Right hindlimb (tissue), 1 donor: ENCODE measurements around the gene STRADB.
A peak's percentile ranks its signal among the peaks of the same experiment; 100 is the strongest.
"Not testable (repeated sequence)": the region's sequence is repeated elsewhere in the genome, so short reads cannot be mapped to it uniquely, and the experiment has no call there.

ENCODE experiments used
- DNase-seq: peaks from one replicate; pipeline ENCODE4 v3.0.0-alpha.2; 2018

Gene STRADB, protein sequence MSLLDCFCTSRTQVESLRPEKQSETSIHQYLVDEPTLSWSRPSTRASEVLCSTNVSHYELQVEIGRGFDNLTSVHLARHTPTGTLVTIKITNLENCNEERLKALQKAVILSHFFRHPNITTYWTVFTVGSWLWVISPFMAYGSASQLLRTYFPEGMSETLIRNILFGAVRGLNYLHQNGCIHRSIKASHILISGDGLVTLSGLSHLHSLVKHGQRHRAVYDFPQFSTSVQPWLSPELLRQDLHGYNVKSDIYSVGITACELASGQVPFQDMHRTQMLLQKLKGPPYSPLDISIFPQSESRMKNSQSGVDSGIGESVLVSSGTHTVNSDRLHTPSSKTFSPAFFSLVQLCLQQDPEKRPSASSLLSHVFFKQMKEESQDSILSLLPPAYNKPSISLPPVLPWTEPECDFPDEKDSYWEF

GRCh38 chr2:201451292-201452057 is at the start of gene STRADB, which contains the start of gene TRAK2:
STRADB (plus strand) TSS chr2:201451740; CDS start chr2:201454841, 3,101 bp downstream.
TRAK2 (minus strand) TSS chr2:201451458; CDS start chr2:201420507, 30,951 bp downstream.
- DNase-seq = peak; percentile 97

DNA sequence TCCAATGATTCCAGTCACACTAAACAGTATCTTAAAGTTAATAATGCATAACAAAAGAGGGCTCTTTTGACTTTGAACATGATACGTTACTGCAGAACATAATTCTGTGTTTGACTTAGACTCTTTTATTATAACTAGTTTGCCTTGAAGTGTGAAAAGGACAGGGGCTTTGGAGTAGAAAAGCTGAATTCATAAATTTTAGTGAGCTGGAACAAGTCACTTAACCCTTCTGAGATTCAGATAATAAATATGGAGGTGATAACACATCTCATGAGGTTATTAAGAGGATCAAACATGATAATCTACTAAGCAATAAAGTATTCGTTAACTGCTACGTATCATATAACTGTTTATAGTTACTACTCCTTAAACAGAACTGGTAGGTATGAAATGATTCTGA is 49.7 kb upstream of the STRADB start:
- no peak for DNase-seq

GRCh38 chr2:201402651-201403562 is 48.6 kb upstream of the STRADB start:
- no peak for DNase-seq

GRCh38 chr2:201403880-201404279 is 47.7 kb upstream of the STRADB start:
- no peak for DNase-seq

DNA sequence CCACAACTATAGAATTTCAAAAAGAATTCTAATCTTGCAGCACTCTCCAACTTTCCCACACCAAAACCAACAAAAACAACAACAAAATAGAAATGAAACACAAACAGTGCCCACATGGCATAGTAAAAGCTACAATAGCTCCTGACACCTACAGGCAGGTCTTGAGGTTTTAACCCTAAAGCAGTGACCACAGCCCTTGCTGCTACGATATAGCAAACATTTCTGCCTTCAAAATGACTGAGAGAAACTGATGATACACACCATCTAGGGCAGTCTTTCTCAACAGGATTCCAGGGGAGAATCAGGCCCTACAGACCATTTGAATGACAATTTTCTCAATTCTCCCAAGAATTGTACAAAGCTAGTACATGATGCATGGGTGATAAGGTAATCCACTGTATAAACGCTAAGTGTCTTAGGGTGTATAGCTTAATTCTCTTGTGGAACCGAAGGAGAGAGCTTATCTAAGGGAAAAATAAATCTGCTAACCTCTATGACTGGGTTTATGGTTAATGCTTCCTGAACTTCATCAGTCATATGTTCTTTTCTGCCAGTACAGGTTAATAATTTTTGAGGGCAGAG is 46.8 kb upstream of the STRADB start:
- no peak for DNase-seq

- DNase-seq = no peak
These were observed 45.4 kb upstream of the STRADB start for GRCh38 chr2:201406077-201406662.

DNA sequence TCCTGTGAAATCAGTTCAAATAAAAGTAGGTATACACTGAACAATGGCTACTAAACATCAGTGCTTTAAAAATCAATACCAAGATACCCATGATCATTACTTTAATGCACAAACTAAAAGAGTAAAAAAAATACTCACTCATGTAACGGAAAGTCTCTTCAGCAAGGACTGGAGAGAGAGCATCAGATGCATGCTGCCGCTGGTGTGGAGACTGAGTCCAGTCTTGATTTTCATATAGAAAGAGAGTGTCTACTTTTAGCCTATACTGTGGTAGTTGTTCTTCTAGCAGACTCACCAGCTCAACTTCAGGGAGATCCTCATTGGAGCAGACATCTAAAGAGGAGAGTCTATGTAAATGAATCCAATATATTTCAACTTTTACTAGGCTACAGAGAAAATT is 44.3 kb upstream of the STRADB start:
- no peak for DNase-seq

GRCh38 chr2:201408931-201409330 is 42.6 kb upstream of the STRADB start:
- no peak for DNase-seq

GRCh38 chr2:201411421-201411820 is 40.1 kb upstream of the STRADB start:
- no peak for DNase-seq

DNA sequence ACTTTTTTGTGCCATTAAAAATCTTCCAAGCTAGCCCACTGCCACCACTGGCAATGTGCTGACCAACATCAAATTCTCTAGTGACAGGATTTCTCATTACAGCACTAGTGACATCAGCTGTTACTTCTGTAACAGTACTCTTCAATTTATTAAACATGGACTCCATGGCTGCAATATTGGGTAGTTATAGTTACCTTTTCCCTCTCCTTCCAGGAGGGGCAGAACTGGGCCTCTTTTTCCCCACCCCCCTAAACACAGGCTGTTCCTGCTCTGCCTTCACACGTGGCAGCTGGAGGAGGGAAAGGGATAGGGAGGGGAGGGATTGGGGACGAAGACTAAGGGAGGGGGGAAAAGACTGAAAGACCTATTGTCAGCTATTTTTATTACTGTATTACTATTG is 38.4 kb upstream of the STRADB start:
- no peak for DNase-seq

DNA sequence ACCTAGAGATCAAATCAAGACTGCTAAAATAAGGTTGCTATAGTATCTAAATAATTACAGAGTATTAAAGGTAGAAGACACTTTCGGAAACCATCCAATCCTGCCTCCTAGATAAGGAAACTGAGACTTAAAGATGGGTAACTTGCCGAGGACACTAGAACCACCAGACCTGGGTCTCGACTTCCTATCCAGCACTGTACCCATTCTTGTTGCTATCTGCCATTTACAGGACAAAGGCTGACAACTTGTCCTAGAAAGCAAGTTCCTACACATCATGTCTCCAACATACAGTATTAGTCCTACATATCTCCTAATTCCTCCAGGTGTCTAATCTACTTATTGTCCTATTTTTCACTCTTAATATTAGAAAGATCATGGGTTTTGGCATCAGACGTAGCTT is 38.0 kb upstream of the STRADB start:
- no peak for DNase-seq

DNA sequence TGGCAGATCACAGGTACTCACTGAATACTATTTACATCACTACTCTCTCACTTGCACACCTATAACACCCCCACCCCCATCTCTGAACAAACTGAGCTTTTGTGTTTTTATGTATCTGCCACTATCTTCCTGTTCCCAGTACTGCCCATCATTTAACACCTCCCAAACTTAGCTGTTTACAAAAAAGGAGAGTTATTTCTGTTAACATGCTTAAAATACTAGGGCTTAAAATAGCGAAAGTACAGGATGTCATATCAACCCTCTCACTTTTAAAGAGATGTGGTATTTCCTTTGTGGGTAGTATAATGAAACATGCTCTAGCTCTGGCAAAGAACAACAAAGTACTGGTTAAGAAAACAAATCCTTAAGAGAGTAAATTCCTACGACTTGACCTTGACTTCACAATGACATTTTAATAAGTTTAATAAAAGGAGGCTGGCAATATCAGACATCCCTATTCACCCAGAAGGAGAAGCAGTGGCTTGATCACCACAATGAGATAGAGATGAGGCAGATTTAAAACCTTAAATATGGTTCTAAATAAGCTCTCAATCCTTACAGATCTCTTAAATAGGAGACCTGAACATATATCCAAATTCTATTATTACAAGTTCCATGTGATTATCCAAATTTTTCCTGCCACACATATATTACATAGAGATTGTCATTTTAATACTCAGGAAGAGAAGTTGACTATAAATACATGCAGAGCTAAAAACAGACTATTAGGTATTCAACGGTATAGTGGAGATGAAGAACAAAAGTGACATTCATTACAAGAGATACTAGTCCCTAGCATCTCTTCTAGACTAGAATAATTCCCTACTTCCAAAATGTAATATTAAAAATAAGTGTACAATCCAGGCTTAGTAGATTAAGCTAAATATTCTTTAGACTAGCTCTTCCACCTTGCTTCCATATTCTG is 37.2 kb upstream of the STRADB start:
- DNase-seq = no peak

DNA sequence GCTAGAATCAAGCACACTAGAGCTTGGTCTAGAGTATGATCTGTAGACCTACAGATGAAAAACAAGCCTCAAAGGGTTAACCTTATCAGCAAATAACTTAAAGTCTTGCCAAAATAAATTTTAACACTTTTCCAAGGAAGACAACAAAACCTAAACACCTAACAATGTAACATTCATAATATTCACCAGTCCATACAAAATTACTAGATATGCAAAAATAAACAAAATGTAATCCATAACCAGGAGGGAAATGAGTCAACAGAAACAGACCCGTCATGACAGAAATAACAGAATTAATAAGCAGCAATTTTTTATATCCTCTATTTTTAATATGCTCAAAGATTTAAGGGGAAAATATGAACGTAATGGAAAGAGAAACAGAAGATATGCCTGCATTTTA is 36.4 kb upstream of the STRADB start:
- no peak for DNase-seq

DNA sequence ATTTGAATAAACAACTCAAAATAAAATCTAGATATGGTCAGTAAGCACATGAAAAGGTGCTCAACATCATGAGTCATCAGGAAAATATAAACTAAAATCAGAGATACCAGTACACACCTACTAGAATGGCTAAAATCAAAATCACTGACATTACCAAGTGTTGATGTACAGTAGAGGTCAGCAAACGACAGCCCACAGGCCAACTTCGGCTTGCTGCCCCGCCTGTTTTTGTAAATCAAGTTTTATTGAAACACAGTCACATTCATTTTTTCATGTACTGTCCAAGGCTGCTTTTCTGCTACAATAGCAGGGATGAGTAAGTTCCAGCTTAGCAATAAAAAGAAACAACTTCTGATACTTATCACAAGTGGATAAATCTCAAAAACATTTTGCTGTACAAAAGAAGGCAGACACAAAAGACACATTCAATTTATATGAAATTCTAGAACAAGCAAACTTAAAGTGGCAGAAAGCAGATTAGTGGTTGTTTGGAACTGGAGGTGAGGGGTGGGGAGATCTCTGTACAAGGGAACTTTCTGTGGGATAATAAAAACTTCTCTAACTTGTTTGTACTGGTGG is 32.4 kb upstream of the STRADB start:
- DNase-seq = no peak

DNA sequence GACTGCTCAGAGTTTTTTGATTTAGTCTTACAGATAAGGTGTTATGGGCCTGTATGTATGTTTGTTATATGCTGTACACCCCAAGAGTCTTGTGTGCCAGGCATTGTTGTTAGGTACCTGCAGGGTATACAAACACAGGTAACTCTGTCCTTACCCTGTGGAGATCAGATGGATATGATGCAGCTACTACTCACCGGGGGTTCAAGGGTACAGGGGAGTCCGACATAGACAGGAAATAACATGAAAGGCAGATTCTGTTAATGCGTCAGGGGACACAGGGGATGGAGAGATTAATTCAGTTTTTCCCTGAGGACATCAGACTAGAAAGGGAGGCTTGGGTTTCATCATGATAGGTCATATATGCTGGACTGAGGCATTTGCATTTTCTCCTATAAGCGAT is 31.6 kb upstream of the STRADB start:
- no peak for DNase-seq

DNA sequence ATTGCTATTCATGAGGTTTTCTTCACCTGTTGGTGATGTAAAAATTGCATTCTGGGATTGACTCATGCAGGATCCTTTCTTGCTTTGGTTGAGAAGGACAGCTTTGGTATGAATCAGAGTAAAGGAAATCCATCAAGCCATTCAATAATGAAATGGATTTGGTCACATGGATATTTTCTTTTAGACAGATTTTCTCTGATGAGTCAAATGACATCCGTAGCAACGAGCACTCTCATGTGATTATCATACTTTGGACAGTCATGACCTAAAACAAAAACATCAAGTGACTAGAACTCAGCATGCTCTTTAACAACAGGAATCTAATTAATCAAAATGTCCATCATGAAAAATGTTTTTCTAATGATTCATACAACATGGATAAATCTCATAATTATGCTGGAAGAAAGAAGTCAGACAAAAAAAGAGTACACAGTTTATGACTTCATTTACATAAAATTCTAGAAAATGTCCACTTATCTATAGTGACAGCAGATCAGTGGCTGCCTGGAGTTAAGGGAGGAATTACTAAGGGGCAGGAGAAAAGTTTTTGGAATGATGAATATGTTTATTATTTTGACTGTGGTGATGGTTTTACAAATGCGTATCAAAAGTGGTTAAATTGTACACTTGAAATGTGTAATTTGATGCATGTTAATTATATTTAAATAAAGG is 31.0 kb upstream of the STRADB start:
- DNase-seq = no peak

DNA sequence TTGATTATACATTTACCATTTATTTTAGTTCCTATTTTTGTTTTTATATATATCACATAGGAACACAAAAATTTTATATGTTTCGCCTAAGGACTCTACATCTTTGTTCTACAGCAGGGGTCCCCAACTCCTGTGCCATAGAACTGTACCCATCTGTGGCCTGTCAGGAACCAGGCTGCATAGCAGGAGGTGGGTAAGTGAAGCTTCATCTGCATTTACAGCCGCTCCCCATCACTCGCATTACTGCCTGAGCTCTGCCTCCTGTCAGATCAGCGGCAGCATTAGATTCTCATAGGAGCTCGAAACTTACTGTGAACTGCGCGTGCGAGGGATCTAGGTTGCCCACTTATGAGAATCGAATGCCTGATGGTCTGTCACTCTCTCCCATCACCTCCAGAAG is 25.6 kb upstream of the STRADB start:
- no peak for DNase-seq

GRCh38 chr2:201428366-201428765 is 23.2 kb upstream of the STRADB start:
- DNase-seq = not testable (repeated sequence)

DNA sequence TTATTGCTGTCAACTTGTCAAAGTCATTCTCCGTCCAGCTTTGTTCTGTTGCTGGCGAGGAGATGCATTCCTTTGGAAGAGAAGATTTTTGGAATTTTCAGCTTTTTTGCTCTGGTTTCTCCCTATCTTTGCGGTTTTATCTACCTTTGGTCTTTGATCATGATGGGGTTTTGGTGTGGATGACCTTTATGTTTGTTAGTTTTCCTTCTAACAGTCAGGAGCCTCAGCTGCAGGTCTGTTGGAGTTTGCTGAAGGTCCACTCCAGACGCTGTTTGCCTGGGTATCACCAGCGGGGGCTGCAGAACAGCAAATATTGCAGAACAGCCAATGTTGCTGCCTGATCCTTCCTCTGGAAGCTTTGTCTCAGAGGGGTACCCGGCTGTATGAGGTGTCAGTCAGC is 21.7 kb upstream of the STRADB start:
- not testable (repeated sequence) for DNase-seq

DNA sequence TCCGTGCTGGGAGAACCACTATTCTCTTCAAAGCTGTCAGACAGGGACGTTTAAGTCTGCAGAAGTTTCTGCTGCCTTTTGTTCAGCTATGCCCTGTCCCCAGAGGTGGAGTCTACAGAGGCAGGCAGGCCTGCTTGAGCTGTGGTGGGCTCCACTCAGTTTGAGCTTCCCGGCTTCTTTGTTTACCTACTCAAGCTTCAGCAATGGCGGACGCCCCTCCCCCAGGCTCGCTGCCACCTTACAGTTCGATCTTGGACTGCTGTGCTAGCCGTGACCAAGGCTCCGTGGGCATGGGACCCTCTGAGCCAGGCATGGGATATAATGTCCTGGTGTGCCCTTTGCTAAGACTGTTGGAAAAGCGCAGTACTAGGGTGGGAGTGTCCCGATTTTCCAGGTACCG is 21.2 kb upstream of the STRADB start:
- not testable (repeated sequence) for DNase-seq
